HepG2 (cell line): ENCODE data around the gene CERS6. TPM values are rescaled to one million over a fixed set of nuclear protein-coding genes. Genes with fewer than 3 reads are reported as not detected.

Experiments
- ATAC-seq: fragments of 200-7000 bp; cut with Tn5 transposase; 3 replicates; pipeline ENCODE4 v1.9.1; 2020; ENCODE audit warnings: mild to moderate bottlenecking, moderate library complexity
- BruUV-seq: library from RNA; stranded (reverse); fragments of 400-500 nt; replicated peaks from 2 replicates; lab custom pipeline; 2021; lab: Mats Ljungman, UMichigan
- CTCF ChIA-PET: fragments of 300-600 bp; formaldehyde crosslinking; extraction: SDS; loops from one replicate; lab custom pipeline; 2021; ENCODE audit warnings: low total read pairs, inconsistent platforms, low intra/inter-chr PET ratio; lab: Yijun Ruan, JAX
- POLR2A ChIA-PET: fragments of 350-600 bp; sonication (Branson Sonifier 250); formaldehyde crosslinking; loops from one replicate; lab custom pipeline; 2020; ENCODE audit warnings: antibody characterized with exemption, inconsistent platforms; lab: Yijun Ruan, JAX
- DNase-seq: peaks from one replicate; pipeline ENCODE4 v3.0.0-alpha.2; 2015; ENCODE audit warnings: low spot score
- FAIRE-seq: peaks from 3 replicates; lab custom pipeline; 2011; peaks lifted over from hg19 to GRCh38; lab: Jason Lieb, UNC
- H2AFZ ChIP-seq: one replicate; pipeline ENCODE4 v1.6.1; 2011; ENCODE audit warnings: low read length, inconsistent platforms
- H3K27ac ChIP-seq: fragments of 300-600 bp; 3 replicates; pipeline ENCODE4 v1.8.0; 2011; ENCODE audit warnings: mixed run types, mild to moderate bottlenecking, mixed read lengths, low read length, inconsistent platforms; ENCODE audit not compliant: insufficient read depth; ENCODE audit errors: extremely low read length
- H3K27me3 ChIP-seq, 2 experiments: fragments of 200-600 bp in 1 of 2; 2 replicates in 1 of 2; 3 replicates in 1 of 2; pipeline versions ENCODE4 v1.6.0 to v1.8.0; 2011; ENCODE audit warnings: low read length in 2 of 2, mild to moderate bottlenecking in 2 of 2, moderate library complexity in 2 of 2, inconsistent platforms in 1 of 2; ENCODE audit not compliant: insufficient read depth in 2 of 2, control insufficient read depth in 1 of 2
- H3K36me3 ChIP-seq, 2 experiments: fragments of 200-600 bp in 1 of 2; replicated peaks in 1 of 2; 2 replicates in 1 of 2; 3 replicates in 1 of 2; pipeline versions ENCODE4 v1.5.1 to v1.8.0; 2011; ENCODE audit warnings: low read length in 2 of 2, inconsistent platforms in 1 of 2; ENCODE audit not compliant: insufficient read depth in 2 of 2, control insufficient read depth in 1 of 2
- H3K4me1 ChIP-seq: 2 replicates; pipeline ENCODE4 v1.5.1; 2012; ENCODE audit warnings: low read length, inconsistent platforms; ENCODE audit not compliant: insufficient read depth
- H3K4me2 ChIP-seq: 2 replicates; pipeline ENCODE4 v1.6.0; 2011; ENCODE audit warnings: low read depth, low read length, inconsistent platforms
- H3K4me3 ChIP-seq, 3 experiments: fragments of 200-600 bp in 1 of 3; sonication (generic), shearing (Covaris generic) in 1 of 3; replicated peaks in 1 of 3; 2 replicates each; pipeline ENCODE4 v1.5.1; 2011 to 2016; ENCODE audit warnings: low read length in 3 of 3, inconsistent platforms in 2 of 3, low read depth in 2 of 3, mild to moderate bottlenecking in 2 of 3, control low read depth in 1 of 3, mixed read lengths in 1 of 3; ENCODE audit not compliant: insufficient read depth in 1 of 3
- H3K79me2 ChIP-seq: one replicate; pipeline ENCODE4 v1.6.1; 2011; ENCODE audit warnings: low read length, inconsistent platforms; ENCODE audit not compliant: insufficient read depth
- H3K9ac ChIP-seq: 2 replicates; pipeline ENCODE4 v1.6.0; 2011; ENCODE audit warnings: mild to moderate bottlenecking, low read depth, low read length, inconsistent platforms; ENCODE audit not compliant: insufficient read depth
- H3K9me3 ChIP-seq: 2 replicates; pipeline ENCODE4 v1.5.1; 2012; ENCODE audit warnings: mild to moderate bottlenecking, low read length
- H4K20me1 ChIP-seq: 2 replicates; pipeline ENCODE4 v1.6.0; 2011; ENCODE audit warnings: inconsistent platforms, mild to moderate bottlenecking, low read length, moderate library complexity; ENCODE audit not compliant: insufficient read depth
- ATRX ChIP-seq: sonication (generic); formaldehyde crosslinking; IDR thresholded peaks from 2 replicates; pipeline ENCODE4 v1.4.0; 2020; ENCODE audit warnings: missing genetic modification reagents, borderline replicate concordance
- ERF ChIP-seq: IDR thresholded peaks from 2 replicates; pipeline ENCODE4 v1.6.1; 2018; ENCODE audit warnings: missing biosample characterization, missing genetic modification reagents
- PITX1 ChIP-seq: sonication (generic); formaldehyde crosslinking; IDR thresholded peaks from 2 replicates; pipeline ENCODE4 v1.5.1; 2020; ENCODE audit warnings: mild to moderate bottlenecking, missing genetic modification reagents
- SNAPC2 ChIP-seq: sonication (generic); formaldehyde crosslinking; IDR thresholded peaks from 2 replicates; pipeline ENCODE4 v1.8.1; 2022; ENCODE audit warnings: mild to moderate bottlenecking, missing genetic modification reagents
- SRSF1 ChIP-seq: fragments of 200-400 bp; formaldehyde crosslinking; optimal IDR thresholded peaks from 2 replicates; pipeline ENCODE3; 2017; ENCODE audit warnings: mild to moderate bottlenecking, low read depth, low read length, moderate library complexity
- TBP ChIP-seq: sonication (generic); formaldehyde crosslinking; IDR thresholded peaks from 2 replicates; pipeline ENCODE4 v1.5.0; 2020; ENCODE audit warnings: missing genetic modification reagents
- TFDP1 ChIP-seq: IDR thresholded peaks from 2 replicates; pipeline ENCODE4 v1.6.1; 2016; ENCODE audit warnings: missing compliant biosample characterization, missing genetic modification reagents, borderline replicate concordance
- THAP8 ChIP-seq: sonication (generic); formaldehyde crosslinking; IDR thresholded peaks from 2 replicates; pipeline ENCODE4 v1.5.1; 2020; ENCODE audit warnings: missing genetic modification reagents, mild to moderate bottlenecking, borderline replicate concordance
- ZBTB7A ChIP-seq: sonication (generic); formaldehyde crosslinking; IDR thresholded peaks from 2 replicates; pipeline ENCODE4 v1.8.0; 2022; ENCODE audit warnings: mild to moderate bottlenecking, missing genetic modification reagents
- ZNF253 ChIP-seq: sonication (generic); formaldehyde crosslinking; IDR thresholded peaks from 2 replicates; pipeline ENCODE4 v1.8.0; 2022; ENCODE audit warnings: mild to moderate bottlenecking, missing genetic modification reagents, borderline replicate concordance
- ZNF530 ChIP-seq: sonication (generic); formaldehyde crosslinking; IDR thresholded peaks from 2 replicates; pipeline ENCODE4 v1.5.0; 2020; ENCODE audit warnings: low read depth, mild to moderate bottlenecking, missing genetic modification reagents
- WGBS: methylation state at CpG from one replicate; pipeline ENCODE4 v1.1.6; 2017; ENCODE audit warnings: low lambda C conversion rate; 5-methylcytosine and 5-hydroxymethylcytosine counted together
- in situ Hi-C: cut with HindIII; loops from 2 replicates; pipeline ENCODE4 v1.10.0; 2017; ENCODE audit warnings: low pct_unique_long_range_greater_than_20kb; ENCODE audit not compliant: extremely low pct_ligation_motif_present
- intact Hi-C: fragments of 100-400 bp; cut with micrococcal nuclease; formaldehyde crosslinking; loops from one replicate; pipeline ENCODE4 v1.10.0; 2022; ENCODE audit not compliant: unreplicated experiment
- polyA plus RNA-seq, 8 experiments: library from polyadenylated mRNA; depleted of rRNA in 3 of 8; stranded (reverse) in 7 of 8; unstranded in 1 of 8; fragments of >200 nt; fragmentation: Illumina TruSeq in 4 of 8; extraction: Trizol in 4 of 8; gene quantifications; 2 replicates each; pipeline versions ENCODE4 v1.2.1 to v1.2.3, GENCODE V29; 2011 to 2016; ENCODE audit warnings: low read depth in 4 of 8, missing spikeins in 1 of 8, mixed read lengths in 1 of 8; ENCODE audit not compliant: insufficient read depth in 1 of 8
- total RNA-seq, 5 experiments: library from RNA; depleted of rRNA; stranded (reverse); fragments of >200 nt; fragmentation: Illumina TruSeq; extraction: Trizol; gene quantifications; 2 replicates each; pipeline ENCODE4 v1.2.3, GENCODE V29; 2016; ENCODE audit warnings: low read depth in 1 of 5

Gene CERS6
- total and polyA plus RNA-seq, 2 of the 13 experiments (the other 11 are each of a cell fraction or from before 2014, with no cell fraction given) = 10.1 to 20.3 TPM

GRCh38 chr2:168503901-168504300, 47.8 kb downstream of the CERS6 start:
- no TSS peak for BruUV-seq
- Histone ChIP-seq H3K4me1 (no peaks in the 10 kb centered on the region), H3K36me3 (no peaks in the 10 kb centered on the region), H4K20me1 (peaks cover 7% of the 10 kb centered on the region), H3K4me3 (no peak overlapping the region), H3K9me3 (no peaks in the 10 kb centered on the region), H3K9ac (no peak overlapping the region), H3K79me2 (peaks cover 35% of the 10 kb centered on the region), H2AFZ (no peak overlapping the region), H3K27ac (no peak overlapping the region), H3K27me3 (no peaks in the 10 kb centered on the region), H3K4me2 (no peak overlapping the region)
- ATAC-seq = no peak
- intact Hi-C loops (no loop called here), in situ Hi-C loops (no loop called here)
- WGBS = 93% methylated on average over 3 of the region's 3 CpGs
- DNase-seq = no peak
- FAIRE-seq = no peak
- TF ChIP-seq PITX1 (CRISPR knock-in tag) (no peak), ZNF253 (no peak), TFDP1 (no peak), THAP8 (no peak), SNAPC2 (CRISPR knock-in tag) (no peak), SRSF1 (no peak), ZBTB7A (CRISPR knock-in tag) (no peak), ATRX (CRISPR knock-in tag) (no peak), ZNF530 (no peak), ERF (CRISPR knock-in tag) (no peak), TBP (CRISPR knock-in tag) (no peak)
- ChIA-PET POLR2A (no interaction called here), CTCF (no interaction called here)
